HG02938 (cell line): ENCODE measurements around the gene SHANK2.

Experiments
- ATAC-seq: cut with Tn5 transposase; IDR thresholded peaks from one replicate; pipeline ENCODE4 v1.9.1; 2021; ENCODE audit warnings: mild to moderate bottlenecking, moderate library complexity; ENCODE audit not compliant: unreplicated experiment

The SHANK2 gene

GRCh38 chr11:71252269-71252769 is at the start of gene SHANK2:
Gene SHANK2, minus strand, starts transcription at chr11:71252577. Its CDS starts 105,251 bp downstream, at chr11:71147326.
- ATAC-seq, result no peak

GRCh38 chr11:71301858-71302533 is 49.6 kb upstream of the SHANK2 start:
- ATAC-seq, result no peak

GRCh38 chr11:71301046-71301857 is 48.9 kb upstream of the SHANK2 start:
- ATAC-seq, result no peak

GRCh38 chr11:71300187-71300586 is 47.8 kb upstream of the SHANK2 start:
- no peak for ATAC-seq

- ATAC-seq, result no peak
These were observed 46.4 kb upstream of the SHANK2 start for GRCh38 chr11:71298761-71299181.

- ATAC-seq, result no peak
These were observed 45.7 kb upstream of the SHANK2 start for GRCh38 chr11:71298016-71298550.

- ATAC-seq, result no peak
These were observed 42.6 kb upstream of the SHANK2 start for GRCh38 chr11:71294846-71295600.

GRCh38 chr11:71293961-71294782 is 41.8 kb upstream of the SHANK2 start:
- no peak for ATAC-seq

- no peak for ATAC-seq
These were observed 34.6 kb upstream of the SHANK2 start for GRCh38 chr11:71286701-71287643.

GRCh38 chr11:71285111-71285510 is 32.7 kb upstream of the SHANK2 start:
- no peak for ATAC-seq

- ATAC-seq, result no peak
These were observed 32.2 kb upstream of the SHANK2 start for GRCh38 chr11:71284525-71285092.

- no peak for ATAC-seq
These were observed 31.6 kb upstream of the SHANK2 start for GRCh38 chr11:71283971-71284441.

- ATAC-seq, result no peak
These were observed 30.4 kb upstream of the SHANK2 start for GRCh38 chr11:71282581-71283351.

- no peak for ATAC-seq
These were observed 29.5 kb upstream of the SHANK2 start for GRCh38 chr11:71281831-71282230.

GRCh38 chr11:71281204-71281603 is 28.8 kb upstream of the SHANK2 start:
- no peak for ATAC-seq

GRCh38 chr11:71279916-71280645 is 27.7 kb upstream of the SHANK2 start:
- ATAC-seq, result no peak

GRCh38 chr11:71272161-71272560 is 19.8 kb upstream of the SHANK2 start:
- no peak for ATAC-seq
